ENCODE results near the gene CSNK1G1.
"Not testable (repeated sequence)": the region's sequence is repeated elsewhere in the genome, so short reads cannot be mapped to it uniquely, and the experiment has no call there.

Gene CSNK1G1

DNA sequence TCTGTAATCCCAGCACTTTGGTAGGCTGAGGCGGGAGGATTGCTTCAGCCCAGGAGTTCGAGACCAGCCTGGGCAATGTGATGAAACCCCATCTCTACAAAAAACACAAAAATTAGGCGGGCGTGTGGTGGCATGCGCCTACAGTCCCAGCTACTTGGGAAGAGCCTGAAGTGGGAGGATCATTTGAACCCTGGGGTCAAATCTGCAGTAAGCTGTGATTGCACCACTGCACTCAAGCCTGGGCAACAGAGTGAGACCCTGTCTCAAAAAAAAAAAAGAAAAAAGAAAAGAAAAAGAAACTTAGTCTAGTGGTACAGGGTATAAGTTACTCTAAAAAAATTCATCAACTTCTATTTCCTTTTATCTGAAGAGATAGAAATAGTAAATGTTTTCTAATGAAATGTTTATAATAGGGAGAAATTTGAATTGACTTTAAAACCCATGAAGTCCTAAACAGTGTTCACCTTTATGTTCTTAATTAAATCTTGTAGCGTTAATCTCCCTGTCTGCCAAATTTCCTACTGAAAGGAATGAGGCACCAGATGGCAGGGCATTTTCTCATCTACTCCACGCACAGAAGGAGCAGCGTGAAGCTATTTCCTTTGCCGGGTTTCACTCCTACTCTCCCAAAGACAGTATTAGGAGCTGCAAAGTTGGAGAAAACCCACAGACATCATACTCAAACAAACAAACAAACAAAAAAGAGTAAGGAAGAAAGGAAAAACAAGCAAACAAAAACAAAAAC, 23.4 kb upstream of the CSNK1G1 start:
- Histone ChIP-seq H3K9me3 (ENCODE audit: low read length) (no peaks in the 10 kb centered on the region), H3K27ac (ENCODE audit: low read depth, low read length) (no peak overlapping the region), H3K27me3 (ENCODE audit: control insufficient read depth in 1 of 2, insufficient read depth in 2 of 2, low read length in 2 of 2) (no peaks in the 10 kb centered on the region), H3K4me3 (ENCODE audit: low read depth in 1 of 2, low read length in 2 of 2) (no peak overlapping the region), H3K9ac (ENCODE audit: low read length) (no peak overlapping the region), H3K4me1 (ENCODE audit: insufficient read depth, low read length) (peaks cover 4% of the 10 kb centered on the region), H3K36me3 (ENCODE audit: insufficient read depth, low read length) (no peaks in the 10 kb centered on the region)

DNA sequence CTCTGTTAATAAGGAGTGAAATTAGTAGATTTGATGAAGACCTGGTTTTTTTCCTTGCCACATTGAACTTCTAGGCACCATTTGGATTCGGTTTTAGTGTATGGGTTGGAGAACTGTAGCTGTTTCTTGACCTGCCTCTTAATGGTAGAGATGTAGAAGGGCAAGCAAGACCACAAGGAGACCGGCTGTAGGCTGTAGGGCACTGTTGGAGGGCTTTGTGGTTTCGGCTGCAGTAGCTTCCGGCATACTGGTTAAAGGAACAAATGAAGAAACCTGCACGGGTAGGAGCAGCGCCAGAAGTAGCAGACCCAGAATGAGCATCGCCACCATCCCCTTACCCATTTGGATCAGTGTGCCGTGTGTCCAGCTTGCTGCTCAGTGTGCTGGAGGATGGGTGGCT, 17.4 kb upstream of the CSNK1G1 start:
- H3K27ac ChIP-seq (ENCODE audit: low read depth, low read length) = no peak overlapping the region
- H3K9me3 ChIP-seq (ENCODE audit: low read length) = no peaks in the 10 kb centered on the region
- H3K27me3 ChIP-seq (ENCODE audit: control insufficient read depth in 1 of 2, insufficient read depth in 2 of 2, low read length in 2 of 2) = no peaks in the 10 kb centered on the region
- no peak overlapping the region for H3K4me3 ChIP-seq (ENCODE audit: low read depth in 1 of 2, low read length in 2 of 2)
- H3K36me3 ChIP-seq (ENCODE audit: insufficient read depth, low read length) = no peaks in the 10 kb centered on the region
- no peak overlapping the region for H3K9ac ChIP-seq (ENCODE audit: low read length)
- no peaks in the 10 kb centered on the region for H3K4me1 ChIP-seq (ENCODE audit: insufficient read depth, low read length)

DNA sequence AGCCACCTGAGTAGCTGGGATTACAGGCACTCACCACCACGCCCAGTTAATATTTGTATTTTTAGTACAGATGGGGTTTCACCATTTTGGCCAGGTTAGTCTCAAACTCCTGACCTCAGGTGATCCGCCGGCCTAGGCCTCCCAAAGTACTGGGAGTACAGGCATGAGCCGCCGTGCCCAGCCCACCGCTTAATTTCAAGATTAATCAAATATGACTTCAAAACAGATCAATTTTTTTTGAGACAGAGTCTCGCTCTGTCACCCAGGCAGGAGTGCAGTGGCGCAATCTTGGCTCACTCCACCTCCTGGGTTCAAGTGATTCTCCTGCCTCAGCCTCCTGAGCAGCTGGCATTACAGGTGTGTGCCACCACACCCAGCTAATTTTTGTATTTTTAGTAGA, 15.4 kb upstream of the CSNK1G1 start:
- not testable (repeated sequence) for H3K9ac ChIP-seq (ENCODE audit: low read length); H3K4me1 ChIP-seq (ENCODE audit: insufficient read depth, low read length); H3K27me3 ChIP-seq (ENCODE audit: control insufficient read depth in 1 of 2, insufficient read depth in 2 of 2, low read length in 2 of 2); H3K9me3 ChIP-seq (ENCODE audit: low read length); H3K27ac ChIP-seq (ENCODE audit: low read depth, low read length); H3K4me3 ChIP-seq (ENCODE audit: low read depth in 1 of 2, low read length in 2 of 2); H3K36me3 ChIP-seq (ENCODE audit: insufficient read depth, low read length)

DNA sequence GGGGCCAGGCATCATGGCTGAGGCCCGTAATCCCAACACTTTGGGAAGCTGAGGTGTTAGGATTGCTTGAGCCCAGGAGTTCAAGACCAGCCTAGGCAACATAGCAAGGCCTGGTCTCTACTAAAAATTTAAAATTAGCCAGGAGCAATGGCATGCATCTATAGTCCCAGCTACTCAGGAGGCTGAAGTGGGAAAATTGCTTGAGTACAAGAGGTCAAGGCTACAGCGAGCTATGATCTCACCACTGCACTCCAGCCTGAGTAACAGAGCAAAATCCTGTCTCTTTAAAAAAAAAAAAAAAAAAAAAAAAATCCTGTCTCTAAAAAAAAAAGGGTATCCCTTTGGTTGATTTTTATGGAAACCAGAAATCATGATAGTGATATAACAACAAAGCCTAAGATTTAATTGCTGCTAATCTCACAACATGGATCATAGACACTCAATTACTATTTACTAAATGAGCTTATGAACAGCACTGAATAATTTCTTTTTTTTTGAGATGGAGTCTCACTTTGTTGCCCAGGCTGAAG, 13.2 kb upstream of the CSNK1G1 start:
- H3K9me3 ChIP-seq (ENCODE audit: low read length) = no peaks in the 10 kb centered on the region
- H3K4me1 ChIP-seq (ENCODE audit: insufficient read depth, low read length) = no peaks in the 10 kb centered on the region
- no peaks in the 10 kb centered on the region for H3K36me3 ChIP-seq (ENCODE audit: insufficient read depth, low read length)
- H3K27me3 ChIP-seq (ENCODE audit: control insufficient read depth in 1 of 2, insufficient read depth in 2 of 2, low read length in 2 of 2) = no peaks in the 10 kb centered on the region
- no peak overlapping the region for H3K27ac ChIP-seq (ENCODE audit: low read depth, low read length)
- H3K4me3 ChIP-seq (ENCODE audit: low read depth in 1 of 2, low read length in 2 of 2) = no peak overlapping the region
- H3K9ac ChIP-seq (ENCODE audit: low read length) = no peak overlapping the region

DNA sequence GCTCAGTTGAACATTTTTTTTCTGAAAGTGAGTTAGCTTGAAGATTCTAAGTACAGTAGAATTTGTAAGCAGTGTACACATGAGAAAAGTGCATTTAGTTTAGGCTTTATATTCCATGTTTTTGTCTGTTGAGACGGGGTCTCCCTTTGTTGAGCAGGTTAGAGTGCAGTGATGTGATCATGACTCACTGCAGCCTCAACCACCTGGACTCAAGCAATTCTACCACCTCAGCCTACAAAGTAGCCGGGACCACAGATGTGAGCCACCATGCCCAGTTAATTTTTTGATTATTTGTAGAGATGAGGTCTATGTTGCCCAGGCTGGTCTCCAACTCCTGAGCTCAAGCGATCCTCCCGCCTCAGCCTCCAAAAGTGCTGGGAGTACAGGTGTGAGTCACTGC, 5.3 kb upstream of the CSNK1G1 start:
- no peak overlapping the region for H3K9ac ChIP-seq (ENCODE audit: low read length)
- no peaks in the 10 kb centered on the region for H3K36me3 ChIP-seq (ENCODE audit: insufficient read depth, low read length)
- no peaks in the 10 kb centered on the region for H3K9me3 ChIP-seq (ENCODE audit: low read length)
- no peaks in the 10 kb centered on the region for H3K4me1 ChIP-seq (ENCODE audit: insufficient read depth, low read length)
- no peaks in the 10 kb centered on the region for H3K27me3 ChIP-seq (ENCODE audit: control insufficient read depth in 1 of 2, insufficient read depth in 2 of 2, low read length in 2 of 2)
- no peak overlapping the region for H3K4me3 ChIP-seq (ENCODE audit: low read depth in 1 of 2, low read length in 2 of 2)
- H3K27ac ChIP-seq (ENCODE audit: low read depth, low read length) = no peak overlapping the region

DNA sequence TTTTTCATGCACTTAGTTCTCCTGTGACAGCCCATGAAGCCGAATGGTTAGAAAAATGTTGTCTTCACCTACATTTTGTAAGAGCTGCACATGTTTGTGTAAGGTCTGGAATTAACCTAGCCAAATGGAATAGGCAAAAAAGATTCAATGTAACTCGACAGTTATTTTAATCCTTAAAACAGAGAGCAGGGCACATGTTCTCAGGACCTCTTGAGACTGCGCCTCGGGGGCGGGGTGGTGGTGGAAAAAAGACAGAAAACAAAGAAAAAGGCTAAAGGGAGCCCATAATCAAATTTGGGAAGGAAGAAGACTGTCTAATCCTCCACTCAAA, 702 bp upstream of the CSNK1G1 start:
- H3K4me1 ChIP-seq (ENCODE audit: insufficient read depth, low read length) = peaks cover 10% of the 10 kb centered on the region
- peak overlapping the region; percentile 64 for H3K27ac ChIP-seq (ENCODE audit: low read depth, low read length)

DNA sequence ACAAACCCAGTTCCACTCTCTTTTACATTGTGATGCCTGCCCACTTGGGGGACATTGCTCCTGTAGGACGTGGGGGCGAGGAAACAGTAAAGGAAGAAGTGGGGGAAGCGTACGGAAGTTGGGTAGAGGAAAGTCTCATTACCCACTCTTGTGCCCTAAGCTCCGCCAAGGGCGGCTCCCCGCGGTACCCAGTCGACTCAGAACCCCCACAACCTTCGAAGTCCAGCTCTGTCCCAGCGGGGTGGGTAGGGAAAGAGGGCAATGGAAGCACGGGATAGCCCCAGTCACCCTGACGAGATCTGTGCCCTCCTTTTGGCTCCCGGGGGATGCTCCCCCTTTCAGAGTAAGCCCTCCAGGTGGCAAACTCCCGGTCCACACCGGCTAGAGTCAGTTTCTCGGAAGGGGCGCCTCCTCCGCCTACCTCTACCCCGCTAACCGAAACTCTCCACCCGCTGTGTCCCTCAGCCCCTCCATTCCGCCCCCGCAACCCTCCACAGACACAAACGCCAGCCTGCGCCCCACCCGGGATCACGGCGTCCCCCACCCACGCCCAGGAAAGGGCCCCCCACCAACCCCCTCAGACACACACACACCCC, 527 bp downstream of the CSNK1G1 start:
- Histone ChIP-seq H3K9me3 (ENCODE audit: low read length) (no peaks in the 10 kb centered on the region), H3K9ac (ENCODE audit: low read length) (peak overlapping the region; percentile 54), H3K36me3 (ENCODE audit: insufficient read depth, low read length) (no peaks in the 10 kb centered on the region), H3K4me3 (ENCODE audit: low read depth in 1 of 2, low read length in 2 of 2) (peak overlapping the region; percentile 88), H3K27ac (ENCODE audit: low read depth, low read length) (peak overlapping the region; percentile 64), H3K4me1 (ENCODE audit: insufficient read depth, low read length) (peaks cover 10% of the 10 kb centered on the region), H3K27me3 (ENCODE audit: control insufficient read depth in 1 of 2, insufficient read depth in 2 of 2, low read length in 2 of 2) (no peaks in the 10 kb centered on the region)

More for the DNA sequence above, 702 bp upstream of the CSNK1G1 start:
- Histone ChIP-seq H3K9me3 (ENCODE audit: low read length) (no peaks in the 10 kb centered on the region), H3K4me3 (ENCODE audit: low read depth in 1 of 2, low read length in 2 of 2) (peak overlapping the region; percentile 88), H3K27me3 (ENCODE audit: control insufficient read depth in 1 of 2, insufficient read depth in 2 of 2, low read length in 2 of 2) (no peaks in the 10 kb centered on the region), H3K36me3 (ENCODE audit: insufficient read depth, low read length) (no peaks in the 10 kb centered on the region), H3K9ac (ENCODE audit: low read length) (no peak overlapping the region)

DNA sequence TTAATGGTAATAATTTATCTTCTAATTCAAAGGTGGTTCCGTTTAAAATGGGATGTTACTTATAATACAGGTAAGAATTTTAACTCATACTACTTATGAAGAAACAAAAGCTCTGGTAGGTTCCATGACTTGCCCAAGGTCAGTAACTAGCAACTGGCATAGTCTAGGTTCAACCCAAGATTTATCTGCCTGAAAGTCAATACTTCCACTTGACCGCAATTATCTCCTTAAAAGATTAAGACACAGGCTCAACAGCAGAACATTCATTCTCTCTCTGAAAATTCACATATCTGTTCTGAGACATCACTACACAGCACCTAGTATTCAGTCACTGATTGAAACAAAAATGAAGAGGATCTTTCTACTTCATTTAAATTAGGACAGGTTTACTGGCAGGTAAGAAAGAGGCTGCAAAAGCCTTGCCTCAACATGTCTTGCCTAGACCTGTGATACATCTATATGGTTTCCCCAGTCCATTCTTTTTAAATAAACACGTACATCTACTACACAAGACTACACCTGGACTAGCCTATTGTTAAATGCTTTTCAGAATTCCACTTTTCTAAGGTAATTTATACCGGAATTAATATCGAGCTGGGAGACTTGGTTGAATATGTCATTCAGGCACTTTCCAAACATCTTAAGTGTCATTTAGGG, 1.2 kb downstream of the CSNK1G1 start:
- Histone ChIP-seq H3K4me3 (ENCODE audit: low read depth in 1 of 2, low read length in 2 of 2) (peak overlapping the region; percentile 88), H3K9me3 (ENCODE audit: low read length) (no peaks in the 10 kb centered on the region), H3K4me1 (ENCODE audit: insufficient read depth, low read length) (peaks cover 10% of the 10 kb centered on the region), H3K36me3 (ENCODE audit: insufficient read depth, low read length) (no peaks in the 10 kb centered on the region), H3K27ac (ENCODE audit: low read depth, low read length) (peak overlapping the region; percentile 64), H3K9ac (ENCODE audit: low read length) (peak overlapping the region; percentile 54), H3K27me3 (ENCODE audit: control insufficient read depth in 1 of 2, insufficient read depth in 2 of 2, low read length in 2 of 2) (no peaks in the 10 kb centered on the region)

DNA sequence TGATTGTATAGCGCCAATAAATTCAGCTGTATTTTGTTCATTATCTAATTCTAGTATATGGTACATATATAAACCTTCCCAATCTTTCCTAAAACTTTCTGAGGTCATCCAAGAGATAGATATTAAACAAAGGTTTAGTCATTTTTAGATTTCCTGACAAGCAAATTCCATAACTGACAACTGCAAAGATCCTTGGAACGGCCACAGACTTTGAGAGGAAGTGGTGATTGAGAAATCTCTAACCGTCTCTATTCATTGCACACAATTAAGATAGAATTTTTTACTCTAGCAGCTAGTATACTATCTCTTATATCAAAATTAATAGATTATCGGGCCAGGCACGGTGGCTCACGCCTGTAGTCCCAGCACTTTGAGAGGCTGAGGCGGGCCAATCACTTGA, 4.7 kb downstream of the CSNK1G1 start:
- H3K27me3 ChIP-seq (ENCODE audit: control insufficient read depth in 1 of 2, insufficient read depth in 2 of 2, low read length in 2 of 2) = no peaks in the 10 kb centered on the region
- H3K36me3 ChIP-seq (ENCODE audit: insufficient read depth, low read length) = no peaks in the 10 kb centered on the region
- no peak overlapping the region for H3K9ac ChIP-seq (ENCODE audit: low read length)
- H3K9me3 ChIP-seq (ENCODE audit: low read length) = no peaks in the 10 kb centered on the region
- no peak overlapping the region for H3K27ac ChIP-seq (ENCODE audit: low read depth, low read length)
- no peak overlapping the region for H3K4me3 ChIP-seq (ENCODE audit: low read depth in 1 of 2, low read length in 2 of 2)
- peaks cover 10% of the 10 kb centered on the region for H3K4me1 ChIP-seq (ENCODE audit: insufficient read depth, low read length)

DNA sequence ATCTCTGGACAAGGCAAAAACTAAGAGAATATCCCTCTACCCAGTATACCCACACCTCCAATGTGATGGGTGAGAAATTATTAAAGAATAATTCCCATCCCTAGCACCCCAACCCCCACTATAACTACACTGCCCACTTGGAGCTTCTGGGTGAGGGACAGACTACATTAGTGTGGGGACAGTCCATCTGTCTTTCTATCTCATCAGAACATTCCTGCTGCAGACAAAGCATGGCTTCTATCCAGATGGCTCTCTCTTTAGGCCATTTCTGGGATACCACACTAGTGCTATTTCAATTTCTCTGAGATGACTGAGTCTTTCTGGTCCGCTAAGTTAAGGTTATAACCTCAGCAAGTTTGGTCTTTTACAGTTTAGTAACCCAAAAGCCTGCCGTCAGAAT, 6.6 kb downstream of the CSNK1G1 start:
- no peaks in the 10 kb centered on the region for H3K9me3 ChIP-seq (ENCODE audit: low read length)
- H3K4me1 ChIP-seq (ENCODE audit: insufficient read depth, low read length) = peaks cover under 1% of the 10 kb centered on the region
- H3K4me3 ChIP-seq (ENCODE audit: low read depth in 1 of 2, low read length in 2 of 2) = no peak overlapping the region
- no peaks in the 10 kb centered on the region for H3K36me3 ChIP-seq (ENCODE audit: insufficient read depth, low read length)
- no peak overlapping the region for H3K27ac ChIP-seq (ENCODE audit: low read depth, low read length)
- no peak overlapping the region for H3K9ac ChIP-seq (ENCODE audit: low read length)
- H3K27me3 ChIP-seq (ENCODE audit: control insufficient read depth in 1 of 2, insufficient read depth in 2 of 2, low read length in 2 of 2) = no peaks in the 10 kb centered on the region

DNA sequence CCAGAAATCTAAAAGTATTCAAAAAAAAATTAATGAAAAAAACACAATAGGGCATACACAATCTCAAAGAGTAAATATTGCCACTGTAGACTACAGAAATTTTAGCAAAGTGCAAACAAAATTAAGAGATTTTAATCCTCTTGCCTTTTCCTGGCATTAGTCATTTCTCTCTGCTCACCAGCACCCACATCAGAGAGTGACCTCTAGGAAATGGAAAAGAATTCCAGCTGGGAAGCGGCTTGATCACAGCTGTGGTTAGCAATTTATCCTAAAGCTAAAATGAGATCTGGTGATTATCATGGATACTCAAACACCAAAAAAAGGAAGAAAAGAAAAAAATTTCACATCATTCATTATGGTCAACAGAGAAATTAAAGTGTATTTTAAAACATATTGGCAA, 7.5 kb downstream of the CSNK1G1 start:
- no peaks in the 10 kb centered on the region for H3K36me3 ChIP-seq (ENCODE audit: insufficient read depth, low read length)
- H3K4me1 ChIP-seq (ENCODE audit: insufficient read depth, low read length) = no peaks in the 10 kb centered on the region
- H3K4me3 ChIP-seq (ENCODE audit: low read depth in 1 of 2, low read length in 2 of 2) = no peak overlapping the region
- H3K27me3 ChIP-seq (ENCODE audit: control insufficient read depth in 1 of 2, insufficient read depth in 2 of 2, low read length in 2 of 2) = no peaks in the 10 kb centered on the region
- H3K9ac ChIP-seq (ENCODE audit: low read length) = no peak overlapping the region
- H3K9me3 ChIP-seq (ENCODE audit: low read length) = no peaks in the 10 kb centered on the region
- no peak overlapping the region for H3K27ac ChIP-seq (ENCODE audit: low read depth, low read length)
